HepG2 (cell line): ENCODE measurements around the gene CHN1. TPM values are rescaled to one million over a fixed set of nuclear protein-coding genes. Genes with fewer than 3 reads are reported as not detected.

ENCODE experiments used
- ATAC-seq: fragments of 200-7000 bp; cut with Tn5 transposase; 3 replicates; pipeline ENCODE4 v1.9.1; 2020; ENCODE audit warnings: mild to moderate bottlenecking, moderate library complexity
- BruUV-seq: library from RNA; stranded (reverse); fragments of 400-500 nt; replicated peaks from 2 replicates; lab custom pipeline; 2021; lab: Mats Ljungman, UMichigan
- CTCF ChIA-PET: fragments of 300-600 bp; formaldehyde crosslinking; extraction: SDS; loops from one replicate; lab custom pipeline; 2021; ENCODE audit warnings: low total read pairs, inconsistent platforms, low intra/inter-chr PET ratio; lab: Yijun Ruan, JAX
- POLR2A ChIA-PET: fragments of 350-600 bp; sonication (Branson Sonifier 250); formaldehyde crosslinking; loops from one replicate; lab custom pipeline; 2020; ENCODE audit warnings: antibody characterized with exemption, inconsistent platforms; lab: Yijun Ruan, JAX
- DNase-seq: peaks from one replicate; pipeline ENCODE4 v3.0.0-alpha.2; 2015; ENCODE audit warnings: low spot score
- FAIRE-seq: peaks from 3 replicates; lab custom pipeline; 2011; peaks lifted over from hg19 to GRCh38; lab: Jason Lieb, UNC
- H2AFZ ChIP-seq: one replicate; pipeline ENCODE4 v1.6.1; 2011; ENCODE audit warnings: low read length, inconsistent platforms
- H3K27ac ChIP-seq: fragments of 300-600 bp; 3 replicates; pipeline ENCODE4 v1.8.0; 2011; ENCODE audit warnings: mixed run types, mild to moderate bottlenecking, mixed read lengths, low read length, inconsistent platforms; ENCODE audit not compliant: insufficient read depth; ENCODE audit errors: extremely low read length
- H3K27me3 ChIP-seq, 2 experiments: fragments of 200-600 bp in 1 of 2; 2 replicates in 1 of 2; 3 replicates in 1 of 2; pipeline versions ENCODE4 v1.6.0 to v1.8.0; 2011; ENCODE audit warnings: low read length in 2 of 2, mild to moderate bottlenecking in 2 of 2, moderate library complexity in 2 of 2, inconsistent platforms in 1 of 2; ENCODE audit not compliant: insufficient read depth in 2 of 2, control insufficient read depth in 1 of 2
- H3K36me3 ChIP-seq, 2 experiments: fragments of 200-600 bp in 1 of 2; replicated peaks in 1 of 2; 2 replicates in 1 of 2; 3 replicates in 1 of 2; pipeline versions ENCODE4 v1.5.1 to v1.8.0; 2011; ENCODE audit warnings: low read length in 2 of 2, inconsistent platforms in 1 of 2; ENCODE audit not compliant: insufficient read depth in 2 of 2, control insufficient read depth in 1 of 2
- H3K4me1 ChIP-seq: 2 replicates; pipeline ENCODE4 v1.5.1; 2012; ENCODE audit warnings: low read length, inconsistent platforms; ENCODE audit not compliant: insufficient read depth
- H3K4me2 ChIP-seq: 2 replicates; pipeline ENCODE4 v1.6.0; 2011; ENCODE audit warnings: low read depth, low read length, inconsistent platforms
- H3K4me3 ChIP-seq, 3 experiments: fragments of 200-600 bp in 1 of 3; sonication (generic), shearing (Covaris generic) in 1 of 3; replicated peaks in 1 of 3; 2 replicates each; pipeline ENCODE4 v1.5.1; 2011 to 2016; ENCODE audit warnings: low read length in 3 of 3, inconsistent platforms in 2 of 3, low read depth in 2 of 3, mild to moderate bottlenecking in 2 of 3, control low read depth in 1 of 3, mixed read lengths in 1 of 3; ENCODE audit not compliant: insufficient read depth in 1 of 3
- H3K79me2 ChIP-seq: one replicate; pipeline ENCODE4 v1.6.1; 2011; ENCODE audit warnings: low read length, inconsistent platforms; ENCODE audit not compliant: insufficient read depth
- H3K9ac ChIP-seq: 2 replicates; pipeline ENCODE4 v1.6.0; 2011; ENCODE audit warnings: mild to moderate bottlenecking, low read depth, low read length, inconsistent platforms; ENCODE audit not compliant: insufficient read depth
- H3K9me3 ChIP-seq: 2 replicates; pipeline ENCODE4 v1.5.1; 2012; ENCODE audit warnings: mild to moderate bottlenecking, low read length
- H4K20me1 ChIP-seq: 2 replicates; pipeline ENCODE4 v1.6.0; 2011; ENCODE audit warnings: inconsistent platforms, mild to moderate bottlenecking, low read length, moderate library complexity; ENCODE audit not compliant: insufficient read depth
- ARID2 ChIP-seq: sonication (generic); formaldehyde crosslinking; IDR thresholded peaks from 2 replicates; pipeline ENCODE4 v1.8.1; 2022; ENCODE audit warnings: mild to moderate bottlenecking, missing genetic modification reagents, borderline replicate concordance
- EZH2 ChIP-seq: conservative IDR thresholded peaks from 2 replicates; pipeline ENCODE4 v1.6.1; 2012; ENCODE audit warnings: mild to moderate bottlenecking, low read depth, low read length, moderate library complexity
- GATAD2A ChIP-seq: IDR thresholded peaks from 2 replicates; pipeline ENCODE4 v1.6.1; 2016
- ONECUT2 ChIP-seq: sonication (generic); formaldehyde crosslinking; IDR thresholded peaks from 2 replicates; pipeline ENCODE4 v1.4.0; 2020; ENCODE audit warnings: missing genetic modification reagents
- RXRB ChIP-seq: IDR thresholded peaks from 2 replicates; pipeline ENCODE4 v1.6.1; 2016; ENCODE audit warnings: borderline replicate concordance, missing genetic modification reagents, missing compliant biosample characterization
- SCMH1 ChIP-seq: sonication (generic); formaldehyde crosslinking; IDR thresholded peaks from 2 replicates; pipeline ENCODE4 v1.9.0; 2021; ENCODE audit warnings: missing genetic modification reagents, mild to moderate bottlenecking, borderline replicate concordance
- SOX13 ChIP-seq, 3 experiments: fragments of 450-650 bp in 1 of 3; sonication (generic) in 1 of 3; formaldehyde crosslinking in 1 of 3; IDR thresholded peaks in 2 of 3; conservative IDR thresholded peaks in 1 of 3; 2 replicates each; pipeline versions ENCODE4 v1.5.0 to v1.6.1; 2016 to 2020; ENCODE audit warnings: antibody characterized with exemption in 1 of 3, mild to moderate bottlenecking in 1 of 3, missing compliant biosample characterization in 1 of 3, missing genetic modification reagents in 1 of 3, moderate library complexity in 1 of 3
- ZGPAT ChIP-seq: IDR thresholded peaks from 2 replicates; pipeline ENCODE4 v1.6.1; 2016; ENCODE audit warnings: mild to moderate bottlenecking
- ZNF205 ChIP-seq: IDR thresholded peaks from 2 replicates; pipeline ENCODE4 v1.6.1; 2018; ENCODE audit warnings: missing biosample characterization, missing genetic modification reagents
- ZNF33B ChIP-seq: sonication (generic); formaldehyde crosslinking; IDR thresholded peaks from 2 replicates; pipeline ENCODE4 v1.5.1; 2020; ENCODE audit warnings: mild to moderate bottlenecking, missing genetic modification reagents
- ZNF598 ChIP-seq: sonication (generic); formaldehyde crosslinking; IDR thresholded peaks from 2 replicates; pipeline ENCODE4 v1.5.1; 2020; ENCODE audit warnings: mild to moderate bottlenecking, missing genetic modification reagents, borderline replicate concordance
- WGBS: methylation state at CpG from one replicate; pipeline ENCODE4 v1.1.6; 2017; ENCODE audit warnings: low lambda C conversion rate; 5-methylcytosine and 5-hydroxymethylcytosine counted together
- in situ Hi-C: cut with HindIII; loops from 2 replicates; pipeline ENCODE4 v1.10.0; 2017; ENCODE audit warnings: low pct_unique_long_range_greater_than_20kb; ENCODE audit not compliant: extremely low pct_ligation_motif_present
- intact Hi-C: fragments of 100-400 bp; cut with micrococcal nuclease; formaldehyde crosslinking; loops from one replicate; pipeline ENCODE4 v1.10.0; 2022; ENCODE audit not compliant: unreplicated experiment
- polyA plus RNA-seq, 8 experiments: library from polyadenylated mRNA; depleted of rRNA in 3 of 8; stranded (reverse) in 7 of 8; unstranded in 1 of 8; fragments of >200 nt; fragmentation: Illumina TruSeq in 4 of 8; extraction: Trizol in 4 of 8; gene quantifications; 2 replicates each; pipeline versions ENCODE4 v1.2.1 to v1.2.3, GENCODE V29; 2011 to 2016; ENCODE audit warnings: low read depth in 4 of 8, missing spikeins in 1 of 8, mixed read lengths in 1 of 8; ENCODE audit not compliant: insufficient read depth in 1 of 8
- total RNA-seq, 5 experiments: library from RNA; depleted of rRNA; stranded (reverse); fragments of >200 nt; fragmentation: Illumina TruSeq; extraction: Trizol; gene quantifications; 2 replicates each; pipeline ENCODE4 v1.2.3, GENCODE V29; 2016; ENCODE audit warnings: low read depth in 1 of 5
- TF ChIP-seq, protein P1 (sequence below): sonication (generic); formaldehyde crosslinking; IDR thresholded peaks from 2 replicates; pipeline ENCODE4 v1.8.1; 2023; ENCODE audit warnings: mild to moderate bottlenecking, missing genetic modification reagents, borderline replicate concordance

The CHN1 gene
- total and polyA plus RNA-seq, 2 of the 13 experiments (the other 11 are each of a cell fraction or from before 2014, with no cell fraction given) = 2.8 to 3.5 TPM

DNA sequence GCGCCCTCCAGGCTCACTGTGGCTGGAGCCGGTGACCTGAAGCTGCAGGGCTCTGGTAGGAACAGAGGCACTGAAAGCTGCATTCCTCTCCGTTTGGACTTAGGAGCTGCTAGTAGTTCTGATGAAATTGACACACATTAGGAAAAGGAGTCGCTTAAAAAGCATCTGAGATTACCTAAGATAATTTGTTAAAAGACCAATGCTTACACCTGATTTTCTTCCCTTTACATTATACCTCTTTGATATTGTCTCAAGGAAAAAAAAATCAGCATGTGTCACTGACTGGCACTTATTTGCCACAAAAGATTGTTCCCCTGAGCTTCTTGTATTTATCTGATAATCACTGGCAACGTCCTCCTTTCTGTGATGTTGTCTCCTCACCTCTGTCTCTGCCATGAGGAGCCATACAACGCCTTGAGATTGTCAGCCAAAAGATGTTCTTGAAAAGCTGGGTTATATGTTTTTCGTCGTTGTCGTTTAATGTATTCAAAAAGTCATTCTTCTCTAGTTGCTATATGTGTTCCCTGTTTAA, 618 bp upstream of the CHN1 start:
- Histone ChIP-seq H2AFZ (no peak overlapping the region), H3K4me3 (peak overlapping the region; percentile 68 to 77 (median 72); a peak in 5 of 6 replicates)
- ATAC-seq = peak; percentile 78

More for the DNA sequence above, 618 bp upstream of the CHN1 start:
- Histone ChIP-seq H3K4me2 (peak overlapping the region; percentile 92), H3K9me3 (no peaks in the 10 kb centered on the region), H4K20me1 (no peaks in the 10 kb centered on the region), H3K36me3 (no peaks in the 10 kb centered on the region), H3K27ac (no peak overlapping the region), H3K27me3 (peaks cover 0 to 47% of the 10 kb centered on the region in 2 experiments; a peak in 3 of 5 replicates), H3K9ac (no peak overlapping the region), H3K4me1 (peaks cover 13% of the 10 kb centered on the region; the same call in 1 of the 2 replicates), H3K79me2 (no peaks in the 10 kb centered on the region)
- intact Hi-C loops = no loop called here
- 39% methylated on average over 9 of the region's 9 CpGs for WGBS
- no peak for TF ChIP-seq ONECUT2 (CRISPR knock-in tag)
- TF ChIP-seq GATAD2A (CRISPR knock-in tag) = no peak
- TF ChIP-seq ZGPAT = no peak
- TF ChIP-seq, protein P1, sequence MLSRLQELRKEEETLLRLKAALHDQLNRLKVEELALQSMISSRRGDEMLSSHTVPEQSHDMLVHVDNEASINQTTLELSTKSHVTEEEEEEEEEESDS (CRISPR knock-in tag) = no peak
- TF ChIP-seq ZNF33B = no peak
- no peak for TF ChIP-seq ZNF205 (CRISPR knock-in tag)
- peak; percentile 46; the same call in 1 of the 2 replicates for TF ChIP-seq SCMH1 (CRISPR knock-in tag)
- TF ChIP-seq RXRB = peak; percentile 4; the same call in 1 of the 2 replicates
- 0 out of 2 replicates have a peak, but pooled peaks have one; percentile 14 for TF ChIP-seq ZNF598 (CRISPR knock-in tag)
- no peak for TF ChIP-seq SOX13 (IDR thresholded peaks at IDR 0.05)
- no peak for TF ChIP-seq SOX13 (CRISPR knock-in tag; conservative IDR thresholded peaks at IDR 0.05 in 1 of 2, IDR thresholded peaks at IDR 0.05 in 1 of 2)
- peak; percentile 11; the same call in 1 of the 2 replicates for TF ChIP-seq EZH2
- no peak for TF ChIP-seq ARID2 (CRISPR knock-in tag)
- POLR2A ChIA-PET = interaction anchor here (0.8 kb wide), 1 partner anchor 25 kb away, joined by 4 read pairs; no protein-coding TSS in a partner anchor
- no TSS peak for BruUV-seq
- FAIRE-seq (no peak), DNase-seq (no peak)
- in situ Hi-C loops = no loop called here
- CTCF ChIA-PET = no interaction called here
